WERI-Rb-1 (cell line): ENCODE measurements around the gene NTN4.

Experiments
- DNase-seq: peaks from one replicate; pipeline ENCODE4 v3.0.0-alpha.2; 2020
- H3K27ac ChIP-seq: fragments of 250-450 bp; sonication (Bioruptor Pico); 2 replicates; pipeline ENCODE4 v1.5.1; 2020; ENCODE audit warnings: mild to moderate bottlenecking, moderate library complexity
- H3K27me3 ChIP-seq: fragments of 250-450 bp; sonication (Bioruptor Pico); 2 replicates; pipeline ENCODE4 v1.5.1; 2021; ENCODE audit warnings: mild to moderate bottlenecking, low read depth, moderate library complexity; ENCODE audit not compliant: insufficient read depth, severe bottlenecking
- H3K36me3 ChIP-seq: fragments of 250-450 bp; sonication (Bioruptor Pico); 2 replicates; pipeline ENCODE4 v1.5.1; 2020; ENCODE audit warnings: mild to moderate bottlenecking, moderate library complexity
- H3K4me3 ChIP-seq: 2 replicates; pipeline ENCODE4 v1.5.1; 2011; ENCODE audit warnings: low read depth, mild to moderate bottlenecking, control low read depth, low read length
- H3K9me3 ChIP-seq: fragments of 250-450 bp; sonication (Bioruptor Pico); 2 replicates; pipeline ENCODE4 v1.5.1; 2021; ENCODE audit warnings: mild to moderate bottlenecking, moderate library complexity; ENCODE audit not compliant: severe bottlenecking
- CTCF ChIP-seq: IDR thresholded peaks from 2 replicates; pipeline ENCODE4 v1.5.1; 2011; ENCODE audit warnings: low read depth, mild to moderate bottlenecking, control low read depth, inconsistent platforms, low read length

NTN4 gene

GRCh38 chr12:95724767-95725166 lies 65.8 kb downstream of the NTN4 start:
- no peak for DNase-seq
- Histone ChIP-seq H3K27ac (no peak overlapping the region), H3K9me3 (peaks cover 8% of the 10 kb centered on the region), H3K36me3 (no peaks in the 10 kb centered on the region), H3K4me3 (no peak overlapping the region), H3K27me3 (no peaks in the 10 kb centered on the region)
- TF ChIP-seq CTCF: no peak

GRCh38 chr12:95723693-95724384 lies 66.7 kb downstream of the NTN4 start:
- Histone ChIP-seq H3K36me3 (no peaks in the 10 kb centered on the region), H3K27me3 (no peaks in the 10 kb centered on the region), H3K27ac (no peak overlapping the region), H3K9me3 (peaks cover 8% of the 10 kb centered on the region), H3K4me3 (no peak overlapping the region)
- DNase-seq: no peak
- TF ChIP-seq CTCF: no peak

GRCh38 chr12:95721320-95721719 lies 69.2 kb downstream of the NTN4 start:
- no peak overlapping the region for H3K4me3 ChIP-seq
- no peak; the same call in 1 of the 2 replicates for TF ChIP-seq CTCF
- H3K9me3 ChIP-seq: no peaks in the 10 kb centered on the region
- H3K36me3 ChIP-seq: no peaks in the 10 kb centered on the region
- H3K27ac ChIP-seq: no peak overlapping the region
- DNase-seq: no peak
- no peaks in the 10 kb centered on the region for H3K27me3 ChIP-seq

- Histone ChIP-seq H3K4me3 (no peak overlapping the region), H3K36me3 (no peaks in the 10 kb centered on the region), H3K27me3 (no peaks in the 10 kb centered on the region), H3K27ac (no peak overlapping the region), H3K9me3 (no peaks in the 10 kb centered on the region)
- TF ChIP-seq CTCF: no peak
- no peak for DNase-seq
Observed at GRCh38 chr12:95720146-95720545, 70.4 kb downstream of the NTN4 start.

GRCh38 chr12:95718772-95719171 lies 71.8 kb downstream of the NTN4 start:
- no peaks in the 10 kb centered on the region for H3K27me3 ChIP-seq
- no peak overlapping the region for H3K27ac ChIP-seq
- no peaks in the 10 kb centered on the region for H3K36me3 ChIP-seq
- H3K9me3 ChIP-seq: no peaks in the 10 kb centered on the region
- H3K4me3 ChIP-seq: no peak overlapping the region
- TF ChIP-seq CTCF: no peak
- DNase-seq: no peak

GRCh38 chr12:95718006-95718431 lies 72.5 kb downstream of the NTN4 start:
- Histone ChIP-seq H3K27ac (no peak overlapping the region), H3K27me3 (no peaks in the 10 kb centered on the region), H3K4me3 (no peak overlapping the region), H3K36me3 (no peaks in the 10 kb centered on the region), H3K9me3 (no peaks in the 10 kb centered on the region)
- no peak for DNase-seq
- no peak for TF ChIP-seq CTCF
